Anterior cingulate cortex (tissue), 58 donors: ENCODE results near the gene RTKN2.
"Not testable (repeated sequence)": the region's sequence is repeated elsewhere in the genome, so short reads cannot be mapped to it uniquely, and the experiment has no call there.

Experiments
- DNase-seq, 58 donors: peaks; one replicate each; lab custom pipeline; 2025; lab: John Stamatoyannopoulos, UW

Gene RTKN2

GRCh38 chr10:62261666-62262065 lies 7.0 kb downstream of the RTKN2 start:
- DNase-seq, result no peak

- DNase-seq, result no peak
Measured at GRCh38 chr10:62259998-62260397, 8.6 kb downstream of the RTKN2 start.

GRCh38 chr10:62259456-62259855 lies 9.2 kb downstream of the RTKN2 start:
- DNase-seq, result no peak

- no peak for DNase-seq
Measured at GRCh38 chr10:62258926-62259325, 9.7 kb downstream of the RTKN2 start.

- no peak for DNase-seq
Measured at GRCh38 chr10:62253704-62254103, 14.9 kb downstream of the RTKN2 start.

GRCh38 chr10:62252051-62252450 lies 16.6 kb downstream of the RTKN2 start:
- no peak for DNase-seq

GRCh38 chr10:62250594-62251198 lies 17.9 kb downstream of the RTKN2 start:
- DNase-seq, result no peak

- no peak for DNase-seq
Measured at GRCh38 chr10:62249957-62250356, 18.7 kb downstream of the RTKN2 start.

- no peak for DNase-seq
Measured at GRCh38 chr10:62248465-62248864, 20.2 kb downstream of the RTKN2 start.

- peak in 28 of 58 donors; percentile 0 to 76 (median 25) for DNase-seq
Measured at GRCh38 chr10:62244785-62245467, 23.7 kb downstream of the RTKN2 start.

- no peak for DNase-seq
Measured at GRCh38 chr10:62244088-62244487, 24.6 kb downstream of the RTKN2 start.

- DNase-seq, result no peak
Measured at GRCh38 chr10:62243647-62243997, 25.0 kb downstream of the RTKN2 start.

- DNase-seq, result not testable (repeated sequence)
Measured at GRCh38 chr10:62242965-62243646, 25.5 kb downstream of the RTKN2 start.

- DNase-seq, result not testable (repeated sequence)
Measured at GRCh38 chr10:62241521-62241920, 27.1 kb downstream of the RTKN2 start.

- DNase-seq, result no peak
Measured at GRCh38 chr10:62239994-62240393, 28.6 kb downstream of the RTKN2 start.

- DNase-seq, result no peak
Measured at GRCh38 chr10:62238880-62239279, 29.8 kb downstream of the RTKN2 start.

GRCh38 chr10:62237966-62238365 lies 30.7 kb downstream of the RTKN2 start:
- DNase-seq, result no peak

- no peak for DNase-seq
Measured at GRCh38 chr10:62237506-62237905, 31.1 kb downstream of the RTKN2 start.

GRCh38 chr10:62234077-62234605 lies 34.5 kb downstream of the RTKN2 start:
- no peak for DNase-seq

GRCh38 chr10:62233356-62234076 lies 35.1 kb downstream of the RTKN2 start:
- no peak for DNase-seq

- no peak for DNase-seq
Measured at GRCh38 chr10:62231805-62232204, 36.8 kb downstream of the RTKN2 start.
